Ishikawa (cell line): Measurements from ENCODE around the gene KIF9.

ENCODE experiments used
- EP300 ChIP-seq: IDR thresholded peaks from 2 replicates; pipeline ENCODE4 v1.6.1; 2012; ENCODE audit warnings: borderline replicate concordance
- RAD21 ChIP-seq: IDR thresholded peaks from 2 replicates; pipeline ENCODE4 v1.6.1; 2012; ENCODE audit warnings: low read depth
- TAF1 ChIP-seq: IDR thresholded peaks from 2 replicates; pipeline ENCODE4 v1.6.1; 2012; ENCODE audit warnings: low read depth, mild to moderate bottlenecking

DNA sequence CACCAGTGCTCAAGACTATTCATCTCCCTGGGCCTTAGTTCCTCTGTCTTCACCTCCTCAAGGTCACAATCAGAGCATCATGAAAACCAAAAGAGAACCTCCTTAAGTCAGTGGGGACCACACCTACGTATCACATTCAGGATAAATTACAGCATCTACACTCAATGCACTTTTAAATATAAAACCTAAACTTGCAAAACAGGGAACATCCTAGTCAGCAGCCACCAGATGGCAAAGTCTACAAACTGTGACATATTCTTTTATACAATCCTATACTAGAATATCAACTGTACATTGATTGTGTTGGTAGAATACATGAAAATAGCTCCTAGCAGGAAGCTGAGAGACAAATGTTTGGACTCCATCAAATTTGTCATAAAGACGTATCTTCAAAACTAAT lies 7.9 kb downstream of the KIF9 start:
- TF ChIP-seq RAD21 (no peak), TAF1 (no peak), EP300 (no peak)
